HL-60 (cell line): ENCODE data around the gene RHOBTB1.

Experiments
- DNase-seq, 2 experiments: peaks; one replicate each; pipeline ENCODE4 v3.0.0-alpha.2; 2010 to 2020; ENCODE audit warnings: low read depth in 1 of 2, low spot score in 1 of 2
- H3K27ac ChIP-seq: fragments of 250-450 bp; sonication (Bioruptor Pico); replicated peaks from 2 replicates; pipeline ENCODE4 v1.5.1; 2020; ENCODE audit warnings: mild to moderate bottlenecking, moderate library complexity
- H3K27me3 ChIP-seq: fragments of 250-450 bp; sonication (Bioruptor Pico); 2 replicates; pipeline ENCODE4 v1.5.1; 2021; ENCODE audit warnings: mild to moderate bottlenecking, moderate library complexity; ENCODE audit not compliant: insufficient read depth, poor library complexity, severe bottlenecking
- H3K4me3 ChIP-seq: replicated peaks from 2 replicates; pipeline ENCODE4 v1.5.1; 2011; ENCODE audit warnings: mild to moderate bottlenecking, control low read depth, low read length; ENCODE audit not compliant: insufficient read depth
- GABPA ChIP-seq: IDR thresholded peaks from 2 replicates; pipeline ENCODE4 v1.6.1; 2012; ENCODE audit warnings: low read depth
- POLR2AphosphoS5 ChIP-seq: IDR thresholded peaks from 2 replicates; pipeline ENCODE4 v1.6.1; 2012; ENCODE audit warnings: low read depth
- SPI1 ChIP-seq: IDR thresholded peaks from 2 replicates; pipeline ENCODE4 v1.6.1; 2012; ENCODE audit warnings: low read depth, mild to moderate bottlenecking, borderline replicate concordance
- TF ChIP-seq, protein P1 (sequence below): IDR thresholded peaks from 2 replicates; pipeline ENCODE4 v1.6.1; 2012; ENCODE audit warnings: low read depth; ENCODE audit not compliant: insufficient replicate concordance
- TF ChIP-seq, protein P2 (sequence below): IDR thresholded peaks from one replicate; pipeline ENCODE4 v1.5.1; 2011; ENCODE audit warnings: low read length, control low read depth, inconsistent platforms; ENCODE audit not compliant: insufficient read depth

Gene RHOBTB1

DNA sequence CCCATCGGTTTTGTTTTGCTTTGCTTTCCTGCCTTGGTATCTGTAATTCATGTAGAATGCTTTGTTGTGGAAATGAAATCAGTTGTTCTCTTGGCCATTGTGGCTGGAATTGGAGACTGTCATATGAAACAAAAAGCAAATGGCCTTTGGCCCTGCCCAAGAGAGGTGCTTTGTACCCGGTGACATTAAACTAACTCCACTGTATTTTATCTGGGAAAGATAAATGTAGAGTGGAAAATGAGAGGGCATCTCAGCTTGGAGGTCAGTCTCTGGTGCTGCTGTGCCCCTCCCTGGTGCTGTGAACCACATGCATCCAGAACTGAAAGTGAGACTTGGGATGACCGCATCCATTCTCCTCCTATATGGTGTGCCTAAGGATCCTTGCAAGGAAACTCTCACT, 90.3 kb downstream of the RHOBTB1 start:
- TF ChIP-seq, protein P1, sequence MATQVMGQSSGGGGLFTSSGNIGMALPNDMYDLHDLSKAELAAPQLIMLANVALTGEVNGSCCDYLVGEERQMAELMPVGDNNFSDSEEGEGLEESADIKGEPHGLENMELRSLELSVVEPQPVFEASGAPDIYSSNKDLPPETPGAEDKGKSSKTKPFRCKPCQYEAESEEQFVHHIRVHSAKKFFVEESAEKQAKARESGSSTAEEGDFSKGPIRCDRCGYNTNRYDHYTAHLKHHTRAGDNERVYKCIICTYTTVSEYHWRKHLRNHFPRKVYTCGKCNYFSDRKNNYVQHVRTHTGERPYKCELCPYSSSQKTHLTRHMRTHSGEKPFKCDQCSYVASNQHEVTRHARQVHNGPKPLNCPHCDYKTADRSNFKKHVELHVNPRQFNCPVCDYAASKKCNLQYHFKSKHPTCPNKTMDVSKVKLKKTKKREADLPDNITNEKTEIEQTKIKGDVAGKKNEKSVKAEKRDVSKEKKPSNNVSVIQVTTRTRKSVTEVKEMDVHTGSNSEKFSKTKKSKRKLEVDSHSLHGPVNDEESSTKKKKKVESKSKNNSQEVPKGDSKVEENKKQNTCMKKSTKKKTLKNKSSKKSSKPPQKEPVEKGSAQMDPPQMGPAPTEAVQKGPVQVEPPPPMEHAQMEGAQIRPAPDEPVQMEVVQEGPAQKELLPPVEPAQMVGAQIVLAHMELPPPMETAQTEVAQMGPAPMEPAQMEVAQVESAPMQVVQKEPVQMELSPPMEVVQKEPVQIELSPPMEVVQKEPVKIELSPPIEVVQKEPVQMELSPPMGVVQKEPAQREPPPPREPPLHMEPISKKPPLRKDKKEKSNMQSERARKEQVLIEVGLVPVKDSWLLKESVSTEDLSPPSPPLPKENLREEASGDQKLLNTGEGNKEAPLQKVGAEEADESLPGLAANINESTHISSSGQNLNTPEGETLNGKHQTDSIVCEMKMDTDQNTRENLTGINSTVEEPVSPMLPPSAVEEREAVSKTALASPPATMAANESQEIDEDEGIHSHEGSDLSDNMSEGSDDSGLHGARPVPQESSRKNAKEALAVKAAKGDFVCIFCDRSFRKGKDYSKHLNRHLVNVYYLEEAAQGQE: no peak
- no peak for TF ChIP-seq SPI1
- TF ChIP-seq, protein P2, sequence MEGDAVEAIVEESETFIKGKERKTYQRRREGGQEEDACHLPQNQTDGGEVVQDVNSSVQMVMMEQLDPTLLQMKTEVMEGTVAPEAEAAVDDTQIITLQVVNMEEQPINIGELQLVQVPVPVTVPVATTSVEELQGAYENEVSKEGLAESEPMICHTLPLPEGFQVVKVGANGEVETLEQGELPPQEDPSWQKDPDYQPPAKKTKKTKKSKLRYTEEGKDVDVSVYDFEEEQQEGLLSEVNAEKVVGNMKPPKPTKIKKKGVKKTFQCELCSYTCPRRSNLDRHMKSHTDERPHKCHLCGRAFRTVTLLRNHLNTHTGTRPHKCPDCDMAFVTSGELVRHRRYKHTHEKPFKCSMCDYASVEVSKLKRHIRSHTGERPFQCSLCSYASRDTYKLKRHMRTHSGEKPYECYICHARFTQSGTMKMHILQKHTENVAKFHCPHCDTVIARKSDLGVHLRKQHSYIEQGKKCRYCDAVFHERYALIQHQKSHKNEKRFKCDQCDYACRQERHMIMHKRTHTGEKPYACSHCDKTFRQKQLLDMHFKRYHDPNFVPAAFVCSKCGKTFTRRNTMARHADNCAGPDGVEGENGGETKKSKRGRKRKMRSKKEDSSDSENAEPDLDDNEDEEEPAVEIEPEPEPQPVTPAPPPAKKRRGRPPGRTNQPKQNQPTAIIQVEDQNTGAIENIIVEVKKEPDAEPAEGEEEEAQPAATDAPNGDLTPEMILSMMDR: no peak
- no peak for TF ChIP-seq POLR2AphosphoS5
- no peak for TF ChIP-seq GABPA
- Histone ChIP-seq H3K27ac (no peak overlapping the region), H3K4me3 (no peak overlapping the region), H3K27me3 (no peaks in the 10 kb centered on the region)
- no peak for DNase-seq

DNA sequence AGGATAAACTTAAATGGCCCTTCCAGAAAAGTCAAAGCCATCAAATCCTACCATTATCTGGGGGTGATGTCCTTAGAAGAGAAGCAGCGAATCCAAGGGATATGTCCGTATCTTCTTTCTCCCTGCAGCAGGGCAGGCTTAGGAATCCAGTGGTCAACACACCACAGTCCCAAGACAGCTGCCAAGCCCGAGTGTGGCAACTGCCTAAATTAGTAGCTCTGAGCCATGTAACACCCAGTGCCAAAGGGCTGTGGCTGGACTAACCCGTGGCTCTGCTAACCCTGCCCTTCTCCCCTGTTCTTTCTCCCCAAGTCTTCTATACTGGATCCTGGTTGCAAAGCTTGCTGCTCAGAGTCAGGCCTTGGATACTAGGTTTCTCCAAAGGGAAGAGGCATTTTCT, 90.9 kb downstream of the RHOBTB1 start:
- no peak for DNase-seq
- H3K27me3 ChIP-seq: no peaks in the 10 kb centered on the region
- no peak overlapping the region for H3K27ac ChIP-seq
- H3K4me3 ChIP-seq: no peak overlapping the region
- TF ChIP-seq, protein P2: no peak
- no peak for TF ChIP-seq POLR2AphosphoS5
- no peak for TF ChIP-seq GABPA
- TF ChIP-seq, protein P1: no peak
- TF ChIP-seq SPI1: no peak

DNA sequence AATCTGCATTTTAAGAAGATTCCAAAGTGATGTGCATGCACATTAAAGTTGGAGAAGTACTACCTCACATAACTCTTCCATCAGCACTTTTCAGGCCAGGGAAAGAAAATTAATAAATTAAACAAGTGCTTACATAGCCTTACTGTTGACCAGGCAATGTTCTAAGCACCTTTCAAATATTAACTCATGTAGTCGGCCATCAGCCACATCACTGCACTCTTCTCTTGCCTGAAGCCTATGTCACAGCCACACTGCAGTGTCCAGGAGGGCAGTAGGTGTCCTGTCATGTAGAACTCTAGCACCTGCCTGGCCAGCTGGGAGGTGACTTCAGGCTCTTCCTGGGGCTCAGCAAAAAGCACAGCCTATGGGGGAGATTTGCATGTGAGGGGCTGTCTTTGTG, 94.2 kb downstream of the RHOBTB1 start:
- no peak overlapping the region for H3K27ac ChIP-seq
- DNase-seq: no peak
- no peak overlapping the region for H3K4me3 ChIP-seq
- no peak for TF ChIP-seq POLR2AphosphoS5
- TF ChIP-seq GABPA: no peak
- no peak for TF ChIP-seq SPI1
- TF ChIP-seq, protein P1: no peak
- TF ChIP-seq, protein P2: no peak
- H3K27me3 ChIP-seq: no peaks in the 10 kb centered on the region
